GM12864 (cell line): ENCODE results near the gene SPEG.

Experiments
- DNase-seq: peaks from one replicate; pipeline ENCODE4 v3.0.0-alpha.2; 2011; ENCODE audit warnings: low read depth
- H3K4me3 ChIP-seq: 2 replicates; pipeline ENCODE4 v1.5.1; 2011; ENCODE audit warnings: mild to moderate bottlenecking, low read depth, low read length, control low read depth
- TF ChIP-seq, protein P1 (sequence below): IDR thresholded peaks from 2 replicates; pipeline ENCODE4 v1.5.1; 2011; ENCODE audit warnings: low read depth, mild to moderate bottlenecking, moderate library complexity, low read length, control low read depth, inconsistent platforms; ENCODE audit errors: missing control alignments

The SPEG gene

DNA sequence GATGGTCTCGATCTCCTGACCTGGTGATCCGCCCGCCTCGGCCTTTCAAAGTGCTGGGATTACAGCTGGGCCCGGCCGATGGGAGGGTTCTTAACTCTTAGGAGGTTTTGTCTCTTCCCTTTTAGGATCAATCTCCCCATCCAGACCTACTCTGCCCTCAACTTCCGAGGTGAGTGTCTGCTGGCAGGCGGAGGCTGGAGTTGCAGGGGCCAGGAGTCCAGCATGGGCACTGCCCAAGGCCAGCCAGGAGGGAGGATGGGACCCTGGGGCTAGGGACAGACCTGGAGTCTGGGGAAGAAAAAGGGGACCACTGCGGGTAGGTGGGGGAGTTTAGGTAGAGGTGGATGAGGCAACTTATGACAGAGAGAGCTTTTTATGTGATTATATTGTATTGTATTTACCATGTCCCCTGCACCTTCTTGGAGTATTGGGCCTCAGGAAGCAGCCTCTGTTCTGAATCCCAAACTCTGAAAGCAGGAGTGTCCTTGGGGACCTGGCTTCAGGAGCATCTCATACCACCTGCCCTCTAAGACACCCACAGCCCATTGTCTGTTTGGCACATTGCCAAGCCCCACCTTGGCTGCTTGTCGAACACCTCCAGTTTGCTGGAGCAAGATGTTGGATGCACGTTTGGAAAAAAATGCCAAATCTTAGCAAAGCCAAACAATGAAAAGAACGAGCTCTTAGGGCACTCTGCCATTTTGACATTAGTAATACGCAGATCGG lies 10.8 kb upstream of the SPEG start:
- H3K4me3 ChIP-seq, result no peak overlapping the region
- TF ChIP-seq, protein P1, sequence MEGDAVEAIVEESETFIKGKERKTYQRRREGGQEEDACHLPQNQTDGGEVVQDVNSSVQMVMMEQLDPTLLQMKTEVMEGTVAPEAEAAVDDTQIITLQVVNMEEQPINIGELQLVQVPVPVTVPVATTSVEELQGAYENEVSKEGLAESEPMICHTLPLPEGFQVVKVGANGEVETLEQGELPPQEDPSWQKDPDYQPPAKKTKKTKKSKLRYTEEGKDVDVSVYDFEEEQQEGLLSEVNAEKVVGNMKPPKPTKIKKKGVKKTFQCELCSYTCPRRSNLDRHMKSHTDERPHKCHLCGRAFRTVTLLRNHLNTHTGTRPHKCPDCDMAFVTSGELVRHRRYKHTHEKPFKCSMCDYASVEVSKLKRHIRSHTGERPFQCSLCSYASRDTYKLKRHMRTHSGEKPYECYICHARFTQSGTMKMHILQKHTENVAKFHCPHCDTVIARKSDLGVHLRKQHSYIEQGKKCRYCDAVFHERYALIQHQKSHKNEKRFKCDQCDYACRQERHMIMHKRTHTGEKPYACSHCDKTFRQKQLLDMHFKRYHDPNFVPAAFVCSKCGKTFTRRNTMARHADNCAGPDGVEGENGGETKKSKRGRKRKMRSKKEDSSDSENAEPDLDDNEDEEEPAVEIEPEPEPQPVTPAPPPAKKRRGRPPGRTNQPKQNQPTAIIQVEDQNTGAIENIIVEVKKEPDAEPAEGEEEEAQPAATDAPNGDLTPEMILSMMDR, result no peak
- DNase-seq, result no peak

DNA sequence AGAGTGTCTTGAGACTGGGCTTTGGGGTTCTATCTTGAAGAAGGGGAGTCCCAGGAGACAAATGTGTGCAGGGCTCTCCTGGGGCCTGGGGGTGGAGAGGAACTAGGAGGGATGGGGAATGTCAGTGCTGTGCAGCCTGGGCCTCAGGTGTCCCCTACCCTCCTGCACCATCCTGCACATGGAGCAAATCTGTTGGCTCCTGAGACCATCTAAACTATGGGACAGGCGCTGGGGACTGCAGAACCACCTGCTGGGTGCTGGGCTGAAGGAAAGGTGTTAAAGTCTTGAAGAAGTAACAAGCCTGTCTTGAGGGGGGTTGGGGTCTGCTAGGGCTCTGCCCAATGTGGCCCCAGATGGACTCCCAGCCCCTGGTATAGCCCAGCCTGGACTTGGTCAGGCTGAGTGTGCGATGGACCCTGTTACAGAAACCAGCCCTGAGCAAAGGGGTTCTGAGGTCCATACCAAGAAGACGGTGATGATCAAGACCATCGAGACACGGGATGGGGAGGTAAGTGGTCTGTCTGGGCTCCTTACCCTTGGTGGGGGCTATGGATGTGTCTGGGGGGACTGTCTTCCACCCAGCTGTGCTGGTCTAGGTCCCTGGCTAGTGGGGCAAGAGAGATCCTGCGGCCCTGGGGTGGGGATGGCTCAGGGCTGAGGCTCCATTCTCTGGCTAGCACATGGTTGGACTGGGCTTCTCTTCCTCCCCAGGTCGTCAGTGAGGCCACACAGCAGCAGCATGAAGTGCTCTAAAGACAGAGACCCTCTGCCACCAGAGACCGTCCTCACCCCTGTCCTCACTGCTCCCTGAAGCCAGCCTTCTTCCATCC lies 9.2 kb upstream of the SPEG start:
- TF ChIP-seq, protein P1, result no peak
- DNase-seq, result no peak
- no peak overlapping the region for H3K4me3 ChIP-seq

DNA sequence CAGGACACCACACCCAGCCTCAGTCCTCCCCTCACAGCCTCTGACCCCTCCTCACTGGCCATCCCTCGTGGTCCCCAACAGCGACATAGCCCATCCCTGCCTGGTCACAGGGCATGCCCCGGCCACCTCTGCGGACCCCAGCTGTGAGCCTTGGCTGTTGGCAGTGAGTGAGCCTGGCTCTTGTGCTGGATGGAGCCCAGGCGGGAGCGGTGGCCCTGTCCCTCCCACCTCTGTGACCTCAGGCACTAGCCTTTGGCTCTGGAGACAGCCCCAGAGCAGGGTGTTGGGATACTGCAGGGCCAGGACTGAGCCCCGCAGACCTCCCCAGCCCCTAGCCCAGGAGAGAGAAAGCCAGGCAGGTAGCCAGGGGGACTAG lies 8.6 kb upstream of the SPEG start:
- no peak overlapping the region for H3K4me3 ChIP-seq
- TF ChIP-seq, protein P1, result no peak
- no peak for DNase-seq

DNA sequence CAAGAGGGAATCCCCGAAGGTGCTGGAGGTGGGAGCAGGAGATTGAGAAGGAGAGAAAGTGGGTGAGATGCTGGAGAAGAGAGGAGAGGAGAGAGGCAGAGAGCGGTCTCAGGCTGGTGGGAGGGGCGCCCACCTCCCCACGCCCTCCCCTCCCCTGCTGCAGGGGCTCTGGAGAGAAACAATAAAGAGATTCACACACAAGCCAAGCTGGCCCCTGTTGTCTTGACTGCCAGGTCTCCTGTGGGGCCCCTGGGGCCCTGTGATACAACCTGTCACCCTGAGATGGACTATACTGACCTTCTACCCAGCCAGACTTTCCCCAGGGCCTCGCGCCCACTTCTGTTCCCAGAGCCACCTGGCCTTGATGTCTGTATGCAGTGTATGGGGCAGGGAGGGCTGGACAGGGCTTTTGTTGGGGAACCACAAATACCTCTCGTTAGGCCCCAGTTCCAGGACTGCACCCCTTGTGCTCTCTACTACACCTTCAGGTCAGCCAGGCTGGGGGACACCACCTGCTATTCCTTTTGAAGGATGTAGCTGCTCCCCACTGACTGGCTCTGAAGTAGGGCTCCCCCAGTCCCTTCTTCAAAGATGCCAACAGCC lies 8.0 kb upstream of the SPEG start:
- TF ChIP-seq, protein P1, result no peak
- H3K4me3 ChIP-seq, result no peak overlapping the region
- DNase-seq, result no peak

DNA sequence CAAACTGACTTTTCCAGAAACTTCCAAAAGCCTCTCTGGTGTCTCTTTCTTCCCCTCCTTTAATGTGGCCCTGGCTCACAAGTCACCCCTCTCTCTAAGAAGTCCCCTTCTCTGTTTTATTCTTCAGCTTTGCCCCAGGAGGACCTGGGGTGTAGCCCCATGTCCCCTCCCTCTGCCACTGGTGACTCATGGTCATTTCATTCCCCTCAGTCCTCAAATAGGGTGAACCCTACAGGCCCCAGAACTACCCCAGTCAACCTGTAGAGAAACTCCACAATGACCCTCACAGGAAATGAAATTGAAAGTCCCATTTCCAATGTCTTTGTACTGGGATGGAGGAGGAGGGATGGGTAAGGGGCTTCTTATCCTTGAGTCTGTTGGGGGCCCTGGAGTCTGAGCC lies 6.2 kb upstream of the SPEG start:
- TF ChIP-seq, protein P1, result no peak
- no peak for DNase-seq
- no peak overlapping the region for H3K4me3 ChIP-seq

DNA sequence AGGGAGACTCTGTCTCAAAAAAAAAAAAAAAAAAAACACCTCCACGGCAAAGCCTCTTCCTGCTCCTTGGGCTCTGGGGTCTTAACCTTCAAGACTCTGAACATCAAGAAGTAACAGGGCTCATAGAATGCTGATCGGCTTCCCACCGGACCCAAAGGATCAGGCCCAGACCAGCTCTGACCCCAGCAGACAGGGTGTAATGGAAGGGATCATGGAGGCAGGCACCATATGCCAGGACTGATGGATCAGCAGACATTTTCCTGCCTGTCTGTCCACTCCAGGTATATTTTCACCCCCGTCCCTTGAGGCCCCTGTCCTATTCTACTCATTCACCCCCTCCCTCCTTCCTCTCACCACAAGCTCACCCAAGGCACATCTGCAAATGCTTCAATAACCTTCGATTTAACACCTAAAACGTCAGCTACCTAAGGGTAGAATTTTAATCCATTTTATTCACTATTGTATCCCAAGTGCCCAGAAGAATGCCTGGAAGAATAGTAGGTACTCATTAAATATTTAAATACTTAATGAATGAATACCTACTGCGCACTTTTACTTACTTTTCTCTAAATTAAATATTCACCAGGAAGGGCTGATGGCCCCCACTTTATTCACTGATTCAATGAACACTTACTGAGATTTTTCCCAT lies 4.6 kb upstream of the SPEG start:
- TF ChIP-seq, protein P1, result no peak

More for the DNA sequence above, 4.6 kb upstream of the SPEG start:
- no peak for DNase-seq
- no peak overlapping the region for H3K4me3 ChIP-seq
